Fibroblast of lung (primary cell): Measurements from ENCODE around the gene CNTNAP5. TPM values are rescaled to one million over a fixed set of nuclear protein-coding genes. Genes with fewer than 3 reads are reported as not detected.

Source experiments
- DNase-seq, 2 donors: peaks; one replicate each; pipeline versions ENCODE4 v3.0.0 to v3.0.0-alpha.2; 2010; ENCODE audit warnings: low read depth in 2 of 2
- H2AFZ ChIP-seq: 2 replicates; pipeline ENCODE4 v1.5.1; 2012; ENCODE audit warnings: low read length, control low read depth, inconsistent platforms
- H3K27ac ChIP-seq: 2 replicates; pipeline ENCODE4 v1.5.1; 2011; ENCODE audit warnings: low read length, control low read depth; ENCODE audit not compliant: insufficient read depth
- H3K27me3 ChIP-seq: 2 replicates; pipeline ENCODE4 v1.5.1; 2011; ENCODE audit warnings: mild to moderate bottlenecking, low read length; ENCODE audit not compliant: control insufficient read depth, insufficient read depth
- H3K36me3 ChIP-seq: 2 replicates; pipeline ENCODE4 v1.5.1; 2011; ENCODE audit warnings: low read length; ENCODE audit not compliant: control insufficient read depth, insufficient read depth
- H3K4me1 ChIP-seq: 2 replicates; pipeline ENCODE4 v1.5.1; 2011; ENCODE audit warnings: low read length; ENCODE audit not compliant: control insufficient read depth, insufficient read depth; ENCODE audit errors: extremely low read depth
- H3K4me2 ChIP-seq: 2 replicates; pipeline ENCODE4 v1.5.1; 2011; ENCODE audit warnings: low read length, control low read depth; ENCODE audit not compliant: insufficient read depth; ENCODE audit errors: extremely low read depth
- H3K4me3 ChIP-seq, 4 experiments: fragments of 200-600 bp in 1 of 4; sonication (generic) in 1 of 4; replicated peaks in 1 of 4; 2 replicates each; pipeline ENCODE4 v1.5.1; 2011 to 2016; ENCODE audit warnings: low read length in 4 of 4, low read depth in 3 of 4, mild to moderate bottlenecking in 3 of 4, control low read depth in 2 of 4, inconsistent platforms in 1 of 4, mixed read lengths in 1 of 4; ENCODE audit not compliant: insufficient read depth in 1 of 4; ENCODE audit errors: control extremely low read depth in 1 of 4
- H3K79me2 ChIP-seq: 2 replicates; pipeline ENCODE4 v1.5.1; 2012; ENCODE audit warnings: mild to moderate bottlenecking, low read length, inconsistent platforms; ENCODE audit not compliant: control insufficient read depth, insufficient read depth
- H3K9ac ChIP-seq: 2 replicates; pipeline ENCODE4 v1.5.1; 2011; ENCODE audit warnings: mild to moderate bottlenecking, low read length, control low read depth; ENCODE audit not compliant: insufficient read depth
- H3K9me3 ChIP-seq: 2 replicates; pipeline ENCODE4 v1.5.1; 2012; ENCODE audit warnings: low read depth, low read length; ENCODE audit not compliant: control insufficient read depth, insufficient read depth
- H4K20me1 ChIP-seq: 2 replicates; pipeline ENCODE4 v1.5.1; 2011; ENCODE audit warnings: low read length; ENCODE audit not compliant: control insufficient read depth, insufficient read depth; ENCODE audit errors: extremely low read depth
- CTCF ChIP-seq, 2 donors: IDR thresholded peaks in 1 of 2; conservative IDR thresholded peaks in 1 of 2; 1 replicate in 1 of 2; 2 replicates in 1 of 2; pipeline ENCODE4 v1.5.1; 2011 to 2012; ENCODE audit warnings: low read length in 2 of 2, control low read depth in 1 of 2, inconsistent platforms in 1 of 2, low read depth in 1 of 2, mild to moderate bottlenecking in 1 of 2
- EZH2 ChIP-seq: IDR thresholded peaks from 2 replicates; pipeline ENCODE4 v1.5.1; 2012; ENCODE audit warnings: low read length, control low read depth, mild to moderate bottlenecking; ENCODE audit errors: missing control alignments
- polyA plus RNA-seq, 2 donors: library from polyadenylated mRNA; depleted of rRNA in 1 of 2; stranded (reverse) in 1 of 2; unstranded in 1 of 2; fragments of >200 nt; gene quantifications; 2 replicates each; pipeline ENCODE4 v1.2.1, GENCODE V29; 2011 to 2012; ENCODE audit warnings: missing spikeins in 1 of 2
- total RNA-seq: library from RNA; depleted of rRNA; stranded (reverse); fragments of >200 nt; gene quantifications from 2 replicates; pipeline ENCODE4 v1.2.1, GENCODE V29; 2014

Gene CNTNAP5
- total and polyA plus RNA-seq, 2 donors (not counting 1 experiment from before 2014, with no cell fraction given) = not detected

- no peak for DNase-seq
- Histone ChIP-seq H3K79me2 (no peaks in the 10 kb centered on the region), H3K9ac (no peak overlapping the region), H2AFZ (no peak overlapping the region), H3K36me3 (no peaks in the 10 kb centered on the region), H3K9me3 (no peaks in the 10 kb centered on the region), H3K4me3 (no peak overlapping the region), H3K4me2 (no peak overlapping the region), H4K20me1 (no peaks in the 10 kb centered on the region), H3K27me3 (no peaks in the 10 kb centered on the region), H3K4me1 (no peaks in the 10 kb centered on the region), H3K27ac (no peak overlapping the region)
- TF ChIP-seq EZH2 (no peak), CTCF (conservative IDR thresholded peaks at IDR 0.05 in 1 of 2, IDR thresholded peaks at IDR 0.05 in 1 of 2; ENCODE audit: low read depth in 1 of 2, low read length in 2 of 2) (no peak)
Observed at GRCh38 chr2:124310671-124311070, 285.6 kb downstream of the CNTNAP5 start.

GRCh38 chr2:124314084-124314483 is 289.0 kb downstream of the CNTNAP5 start:
- no peak for TF ChIP-seq CTCF (conservative IDR thresholded peaks at IDR 0.05 in 1 of 2, IDR thresholded peaks at IDR 0.05 in 1 of 2; ENCODE audit: low read depth in 1 of 2, low read length in 2 of 2)
- TF ChIP-seq EZH2 = no peak
- DNase-seq = no peak
- no peaks in the 10 kb centered on the region for H3K79me2 ChIP-seq
- H3K9ac ChIP-seq = no peak overlapping the region
- H3K36me3 ChIP-seq = no peaks in the 10 kb centered on the region
- no peaks in the 10 kb centered on the region for H3K27me3 ChIP-seq
- no peak overlapping the region for H3K27ac ChIP-seq
- no peaks in the 10 kb centered on the region for H4K20me1 ChIP-seq
- no peaks in the 10 kb centered on the region for H3K9me3 ChIP-seq
- no peaks in the 10 kb centered on the region for H3K4me1 ChIP-seq
- H3K4me3 ChIP-seq = no peak overlapping the region
- H3K4me2 ChIP-seq = no peak overlapping the region
- H2AFZ ChIP-seq = no peak overlapping the region

- Histone ChIP-seq H3K4me2 (no peak overlapping the region), H3K79me2 (no peaks in the 10 kb centered on the region), H3K36me3 (no peaks in the 10 kb centered on the region), H3K27me3 (no peaks in the 10 kb centered on the region), H2AFZ (no peak overlapping the region), H4K20me1 (no peaks in the 10 kb centered on the region), H3K9ac (no peak overlapping the region), H3K9me3 (no peaks in the 10 kb centered on the region), H3K4me3 (no peak overlapping the region), H3K27ac (no peak overlapping the region), H3K4me1 (no peaks in the 10 kb centered on the region)
- DNase-seq = no peak
- no peak for TF ChIP-seq CTCF (conservative IDR thresholded peaks at IDR 0.05 in 1 of 2, IDR thresholded peaks at IDR 0.05 in 1 of 2; ENCODE audit: low read depth in 1 of 2, low read length in 2 of 2)
- no peak for TF ChIP-seq EZH2
Observed at GRCh38 chr2:124315221-124315880, 290.3 kb downstream of the CNTNAP5 start.
